GM11168 (cell line): Measurements from ENCODE around the gene PKLR.
"Not testable (repeated sequence)": the region's sequence is repeated elsewhere in the genome, so short reads cannot be mapped to it uniquely, and the experiment has no call there.

Experiments used
- in situ Hi-C: fragments of 300-500 bp; cut with MboI; formaldehyde crosslinking; loops from one replicate; pipeline ENCODE4 v1.12.0; 2022; ENCODE audit warnings: low sequenced_read_pairs; ENCODE audit not compliant: unreplicated experiment

Gene PKLR

GRCh38 chr1:155261852-155262673, 39.2 kb downstream of the PKLR start, which contains the start of gene SCAMP3:
Gene SCAMP3, minus strand, starts transcription at chr1:155262360. Its CDS starts 209 bp downstream, at chr1:155262151.
- in situ Hi-C loops: no loop called here

GRCh38 chr1:155261493-155261851, 39.8 kb downstream of the PKLR start:
- in situ Hi-C loops: no loop called here

GRCh38 chr1:155260276-155260675, 41.0 kb downstream of the PKLR start:
- in situ Hi-C loops: no loop called here

GRCh38 chr1:155256058-155256852, 45.0 kb downstream of the PKLR start:
- in situ Hi-C loops: no loop called here

GRCh38 chr1:155255243-155256007, 45.8 kb downstream of the PKLR start, which contains the start of gene ENTREP3:
Gene ENTREP3, minus strand, starts transcription at chr1:155255483. Its CDS starts 606 bp downstream, at chr1:155254877.
- in situ Hi-C loops: no loop called here

- in situ Hi-C loops: no loop called here
These were observed 46.5 kb downstream of the PKLR start for GRCh38 chr1:155254714-155255242.

- in situ Hi-C loops: no loop called here
These were observed 47.0 kb downstream of the PKLR start for GRCh38 chr1:155254228-155254713.

- in situ Hi-C loops: no loop called here
These were observed 47.4 kb downstream of the PKLR start for GRCh38 chr1:155253797-155254196.

- in situ Hi-C loops: no loop called here
These were observed 48.0 kb downstream of the PKLR start for GRCh38 chr1:155253208-155253607.

- in situ Hi-C loops: no loop called here
These were observed 49.7 kb downstream of the PKLR start for GRCh38 chr1:155251566-155251965.

GRCh38 chr1:155250633-155251449, 50.4 kb downstream of the PKLR start:
- in situ Hi-C loops: no loop called here

GRCh38 chr1:155250246-155250632, 51.0 kb downstream of the PKLR start:
- in situ Hi-C loops: no loop called here

GRCh38 chr1:155247667-155248553, 53.3 kb downstream of the PKLR start:
- in situ Hi-C loops: no loop called here

- in situ Hi-C loops: not testable (repeated sequence)
These were observed 54.4 kb downstream of the PKLR start for GRCh38 chr1:155246796-155247195.

- in situ Hi-C loops: no loop called here
These were observed 56.1 kb downstream of the PKLR start for GRCh38 chr1:155245163-155245524.

- in situ Hi-C loops: no loop called here
These were observed 56.7 kb downstream of the PKLR start for GRCh38 chr1:155244368-155245162.

GRCh38 chr1:155242805-155243358, 58.4 kb downstream of the PKLR start:
- in situ Hi-C loops: no loop called here
